HG03342 (cell line): ENCODE results near the gene CD84.
"Not testable (repeated sequence)": the region's sequence is repeated elsewhere in the genome, so short reads cannot be mapped to it uniquely, and the experiment has no call there.

Experiments
- ATAC-seq: cut with Tn5 transposase; IDR thresholded peaks from one replicate; pipeline ENCODE4 v1.9.1; 2021; ENCODE audit warnings: mild to moderate bottlenecking, moderate library complexity; ENCODE audit not compliant: unreplicated experiment

CD84 gene

GRCh38 chr1:160579216-160579701, at the start of gene CD84:
TSS of gene CD84 (minus strand) at chr1:160579496. CDS start at chr1:160579437, 59 bp downstream.
- no peak for ATAC-seq

- no peak for ATAC-seq
Observed at GRCh38 chr1:160628799-160629263, 49.5 kb upstream of the CD84 start.

GRCh38 chr1:160627677-160628289, 48.5 kb upstream of the CD84 start:
- not testable (repeated sequence) for ATAC-seq

- ATAC-seq, result no peak
Observed at GRCh38 chr1:160626509-160627342, 47.4 kb upstream of the CD84 start.

GRCh38 chr1:160625725-160626498, 46.6 kb upstream of the CD84 start:
- ATAC-seq, result no peak

GRCh38 chr1:160625321-160625720, 46.0 kb upstream of the CD84 start:
- no peak for ATAC-seq

- no peak for ATAC-seq
Observed at GRCh38 chr1:160624464-160624863, 45.2 kb upstream of the CD84 start.

- no peak for ATAC-seq
Observed at GRCh38 chr1:160623862-160624261, 44.6 kb upstream of the CD84 start.

GRCh38 chr1:160623227-160623633, 43.9 kb upstream of the CD84 start:
- no peak for ATAC-seq

- ATAC-seq, result no peak
Observed at GRCh38 chr1:160622501-160623226, 43.4 kb upstream of the CD84 start.

GRCh38 chr1:160621633-160622413, 42.5 kb upstream of the CD84 start:
- ATAC-seq, result no peak

GRCh38 chr1:160620942-160621632, 41.8 kb upstream of the CD84 start:
- no peak for ATAC-seq

GRCh38 chr1:160619742-160620277, 40.5 kb upstream of the CD84 start:
- no peak for ATAC-seq

GRCh38 chr1:160618763-160619274, 39.5 kb upstream of the CD84 start:
- no peak for ATAC-seq

GRCh38 chr1:160618327-160618726, 39.0 kb upstream of the CD84 start:
- ATAC-seq, result no peak

GRCh38 chr1:160615660-160616059, 36.4 kb upstream of the CD84 start:
- ATAC-seq, result no peak

GRCh38 chr1:160614410-160614809, 35.1 kb upstream of the CD84 start:
- ATAC-seq, result no peak

GRCh38 chr1:160612613-160613218, 33.4 kb upstream of the CD84 start:
- no peak for ATAC-seq
